Parathyroid adenoma (tissue), 2 donors: ENCODE results near the gene RBM34.

Experiments
- H2AFZ ChIP-seq: fragments of 300-600 bp; sonication (generic); one replicate; pipeline ENCODE4 v1.7.0; 2017; ENCODE audit warnings: antibody characterized with exemption, mild to moderate bottlenecking
- H3K27ac ChIP-seq: fragments of 300-600 bp; sonication (generic); one replicate; pipeline ENCODE4 v1.7.0; 2017
- H3K27me3 ChIP-seq: fragments of 300-600 bp; sonication (generic); one replicate; pipeline ENCODE4 v1.7.0; 2017; ENCODE audit warnings: low read length; ENCODE audit not compliant: control insufficient read depth, insufficient read depth
- H3K36me3 ChIP-seq: fragments of 300-600 bp; sonication (generic); one replicate; pipeline ENCODE4 v1.7.0; 2017; ENCODE audit warnings: low read length; ENCODE audit not compliant: control insufficient read depth, insufficient read depth
- H3K4me1 ChIP-seq: fragments of 300-600 bp; sonication (generic); one replicate; pipeline ENCODE4 v1.7.0; 2017; ENCODE audit warnings: control low read depth
- H3K4me2 ChIP-seq: fragments of 300-600 bp; sonication (generic); one replicate; pipeline ENCODE4 v1.7.0; 2017; ENCODE audit warnings: low read length
- H3K4me3 ChIP-seq: fragments of 300-600 bp; sonication (generic); one replicate; pipeline ENCODE4 v1.7.0; 2017; ENCODE audit warnings: low read depth, low read length
- H3K79me2 ChIP-seq: fragments of 300-600 bp; sonication (generic); one replicate; pipeline ENCODE4 v1.7.0; 2017; ENCODE audit warnings: control low read depth
- H3K9ac ChIP-seq: fragments of 300-600 bp; sonication (generic); one replicate; pipeline ENCODE4 v1.7.0; 2017; ENCODE audit warnings: mild to moderate bottlenecking
- H3K9me3 ChIP-seq: fragments of 300-600 bp; sonication (generic); one replicate; pipeline ENCODE4 v1.7.0; 2017; ENCODE audit warnings: low read length; ENCODE audit not compliant: control insufficient read depth
- TF ChIP-seq, protein P1 (sequence below): fragments of 300-600 bp; sonication (generic); IDR thresholded peaks from one replicate; pipeline ENCODE4 v1.7.0; 2017; ENCODE audit warnings: antibody characterized with exemption, mild to moderate bottlenecking
- donor health status: primary hyperparathyroidism.

RBM34 gene

DNA sequence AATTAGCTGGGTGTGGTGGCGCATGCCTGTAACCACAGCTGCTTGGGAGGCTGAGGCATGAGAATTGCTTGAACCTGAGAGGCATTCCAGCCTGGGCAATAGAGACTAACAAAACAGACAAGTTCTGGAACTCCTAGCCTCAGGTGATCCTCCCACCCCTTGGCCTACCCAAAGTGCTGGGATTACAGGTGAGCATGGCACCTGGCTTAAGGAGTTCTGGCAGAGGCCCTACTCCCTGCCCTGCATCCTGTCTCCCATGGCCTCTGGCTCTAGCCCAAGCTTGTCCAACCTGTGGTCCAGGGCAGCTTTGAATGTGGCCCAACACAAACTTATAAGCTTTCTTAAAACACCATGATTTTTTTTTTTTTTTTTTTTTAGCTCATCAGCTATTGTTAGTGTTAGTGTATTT, 52.9 kb downstream of the RBM34 start:
- Histone ChIP-seq H3K4me1 (no peaks in the 10 kb centered on the region), H3K4me2 (no peak overlapping the region), H3K9ac (no peak overlapping the region), H3K4me3 (no peak overlapping the region), H3K27me3 (no peaks in the 10 kb centered on the region), H2AFZ (no peak overlapping the region), H3K27ac (no peak overlapping the region), H3K36me3 (no peaks in the 10 kb centered on the region), H3K9me3 (no peaks in the 10 kb centered on the region), H3K79me2 (no peaks in the 10 kb centered on the region)
- TF ChIP-seq, protein P1, sequence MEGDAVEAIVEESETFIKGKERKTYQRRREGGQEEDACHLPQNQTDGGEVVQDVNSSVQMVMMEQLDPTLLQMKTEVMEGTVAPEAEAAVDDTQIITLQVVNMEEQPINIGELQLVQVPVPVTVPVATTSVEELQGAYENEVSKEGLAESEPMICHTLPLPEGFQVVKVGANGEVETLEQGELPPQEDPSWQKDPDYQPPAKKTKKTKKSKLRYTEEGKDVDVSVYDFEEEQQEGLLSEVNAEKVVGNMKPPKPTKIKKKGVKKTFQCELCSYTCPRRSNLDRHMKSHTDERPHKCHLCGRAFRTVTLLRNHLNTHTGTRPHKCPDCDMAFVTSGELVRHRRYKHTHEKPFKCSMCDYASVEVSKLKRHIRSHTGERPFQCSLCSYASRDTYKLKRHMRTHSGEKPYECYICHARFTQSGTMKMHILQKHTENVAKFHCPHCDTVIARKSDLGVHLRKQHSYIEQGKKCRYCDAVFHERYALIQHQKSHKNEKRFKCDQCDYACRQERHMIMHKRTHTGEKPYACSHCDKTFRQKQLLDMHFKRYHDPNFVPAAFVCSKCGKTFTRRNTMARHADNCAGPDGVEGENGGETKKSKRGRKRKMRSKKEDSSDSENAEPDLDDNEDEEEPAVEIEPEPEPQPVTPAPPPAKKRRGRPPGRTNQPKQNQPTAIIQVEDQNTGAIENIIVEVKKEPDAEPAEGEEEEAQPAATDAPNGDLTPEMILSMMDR: no peak

DNA sequence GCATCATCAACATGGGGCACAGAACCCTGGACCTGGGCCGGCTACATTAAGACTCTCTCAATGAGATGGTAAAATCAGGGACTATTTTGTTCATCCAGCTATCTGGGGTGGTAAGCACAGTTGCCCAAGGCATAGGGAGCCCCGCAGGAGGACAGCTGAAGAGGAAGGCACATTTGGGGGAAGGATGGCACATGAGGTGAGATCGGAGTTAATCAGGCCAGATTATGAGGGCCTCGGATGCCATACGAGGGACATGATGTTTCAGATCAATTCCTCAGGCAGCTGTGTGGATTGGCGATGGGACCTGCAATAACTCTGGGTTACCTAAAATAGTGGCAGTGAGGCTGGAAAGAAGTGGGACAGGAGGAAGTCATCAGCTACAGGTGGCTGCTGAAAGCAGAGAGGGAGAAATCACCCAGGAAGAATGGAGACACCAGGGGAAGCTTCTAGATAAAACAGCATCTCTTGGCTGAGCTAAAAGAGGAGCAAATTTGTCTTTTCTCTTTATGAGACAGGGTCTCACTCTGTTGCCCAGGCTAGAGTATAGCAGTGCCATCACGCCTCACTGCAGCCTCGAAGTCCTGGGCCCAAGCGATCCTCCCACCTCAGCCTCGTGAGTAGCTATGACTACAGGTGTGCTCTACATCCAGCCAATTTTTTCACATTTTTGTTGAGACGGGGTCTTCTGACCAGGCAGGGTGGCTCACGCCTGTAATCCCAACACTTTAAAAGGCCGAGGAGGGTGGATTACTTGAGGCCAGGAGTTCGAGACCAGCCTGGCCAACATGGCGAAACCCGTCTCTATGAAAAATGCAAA, 53.5 kb downstream of the RBM34 start:
- H3K4me2 ChIP-seq: no peak overlapping the region

DNA sequence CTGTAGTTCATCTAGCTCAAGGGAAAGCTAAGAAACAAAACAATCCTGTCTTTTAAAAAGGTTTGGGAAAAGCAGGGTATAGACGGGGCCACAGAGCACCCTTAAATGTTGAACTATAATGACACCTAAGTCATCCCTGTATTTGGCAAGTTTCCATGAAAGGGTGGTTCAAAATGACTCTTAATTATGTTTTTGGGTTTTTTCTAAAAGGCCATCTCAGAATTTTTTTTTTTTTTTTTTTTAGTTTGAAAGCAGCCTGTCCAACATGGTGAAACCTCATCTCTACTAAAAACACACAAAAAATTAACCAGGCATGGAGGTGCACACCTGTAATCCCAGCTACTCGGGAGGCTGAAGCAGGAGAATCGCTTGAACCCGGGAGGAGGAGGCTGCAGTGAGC, 54.6 kb downstream of the RBM34 start:
- TF ChIP-seq, protein P1: no peak

More for the DNA sequence above, 53.5 kb downstream of the RBM34 start:
- Histone ChIP-seq H3K27ac (no peak overlapping the region), H3K9me3 (no peaks in the 10 kb centered on the region), H3K79me2 (no peaks in the 10 kb centered on the region), H2AFZ (no peak overlapping the region), H3K27me3 (no peaks in the 10 kb centered on the region), H3K36me3 (no peaks in the 10 kb centered on the region), H3K9ac (no peak overlapping the region), H3K4me3 (no peak overlapping the region), H3K4me1 (no peaks in the 10 kb centered on the region)
- TF ChIP-seq, protein P1: no peak

DNA sequence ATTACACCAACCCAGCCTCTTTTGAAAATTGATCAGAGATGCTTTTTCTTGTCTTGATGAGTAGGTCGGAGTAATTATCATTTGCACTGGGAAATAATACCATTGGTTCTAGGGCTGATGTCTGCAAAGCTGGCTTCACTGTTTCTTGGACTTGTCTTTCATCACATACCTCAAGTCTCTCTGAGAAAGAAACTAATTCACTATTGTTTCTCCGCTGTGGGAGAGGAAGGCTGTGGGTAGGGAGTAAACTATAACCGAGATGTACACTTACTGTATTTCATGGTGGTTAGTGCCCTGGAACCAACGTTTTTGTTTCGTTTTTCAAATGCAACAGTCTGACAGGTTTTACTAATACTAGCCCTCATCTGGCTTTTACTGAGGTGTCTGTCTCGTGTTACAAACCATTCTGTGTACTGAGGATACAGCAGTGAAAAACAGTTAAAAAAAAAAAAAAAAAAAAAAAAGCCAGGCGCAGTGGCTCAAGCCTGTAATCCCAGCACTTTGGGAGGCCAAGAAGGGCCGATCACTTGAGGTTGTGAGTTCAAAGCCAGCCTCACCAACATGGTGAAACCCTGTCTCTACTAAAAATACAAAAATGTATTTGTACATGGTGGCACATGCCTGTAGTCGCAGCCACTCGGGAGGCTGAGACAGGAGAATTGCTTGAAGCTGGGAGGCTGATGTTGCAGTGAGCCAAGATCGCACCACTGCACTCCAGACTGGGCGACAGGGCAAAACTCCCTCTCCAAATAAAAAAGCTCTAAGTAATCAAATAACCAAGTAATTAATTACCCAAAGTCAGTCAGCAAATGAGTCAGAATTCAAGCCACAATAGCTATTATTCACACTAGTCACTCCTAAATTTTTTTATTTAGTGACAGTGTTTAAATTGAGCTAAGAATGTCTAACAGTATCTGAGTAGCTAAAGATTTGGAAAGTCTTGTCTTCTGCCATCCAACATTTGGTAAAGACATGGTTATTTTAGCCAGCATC, 55.7 kb downstream of the RBM34 start:
- TF ChIP-seq, protein P1: no peak
- Histone ChIP-seq H3K79me2 (no peaks in the 10 kb centered on the region), H3K27me3 (no peaks in the 10 kb centered on the region), H3K36me3 (no peaks in the 10 kb centered on the region), H3K4me1 (no peaks in the 10 kb centered on the region), H3K27ac (no peak overlapping the region), H3K9ac (no peak overlapping the region), H2AFZ (no peak overlapping the region), H3K4me2 (peak overlapping the region; percentile 77), H3K4me3 (peak overlapping the region; percentile 20), H3K9me3 (no peaks in the 10 kb centered on the region)

More for the DNA sequence above, 54.6 kb downstream of the RBM34 start:
- no peak overlapping the region for H3K27ac ChIP-seq
- no peak overlapping the region for H2AFZ ChIP-seq
- H3K9ac ChIP-seq: no peak overlapping the region
- no peak overlapping the region for H3K4me3 ChIP-seq
- H3K27me3 ChIP-seq: no peaks in the 10 kb centered on the region
- no peaks in the 10 kb centered on the region for H3K4me1 ChIP-seq
- H3K36me3 ChIP-seq: no peaks in the 10 kb centered on the region
- H3K4me2 ChIP-seq: no peak overlapping the region
- H3K79me2 ChIP-seq: no peaks in the 10 kb centered on the region
- H3K9me3 ChIP-seq: no peaks in the 10 kb centered on the region
